ENCODE data around the gene GARIN5A. TPM values are rescaled to one million over a fixed set of nuclear protein-coding genes. Genes with fewer than 3 reads are reported as not detected.

GARIN5A gene
- total and polyA plus RNA-seq, 9 of the 15 experiments (the other 6 are each of a cell fraction or from before 2014, with no cell fraction given) = 0.10 to 0.82 (median 0.23) TPM; not detected in 2

- no peak for TF ChIP-seq VEZF1 (CRISPR knock-in tag; IDR thresholded peaks at IDR 0.05)
- no peak for TF ChIP-seq ELF1 (tag; IDR thresholded peaks at IDR 0.05)
- TF ChIP-seq COPS2 (conservative IDR thresholded peaks at IDR 0.05) = no peak
- TF ChIP-seq TAL1 (IDR thresholded peaks at IDR 0.05) = no peak
- TF ChIP-seq RFX1 (IDR thresholded peaks at IDR 0.05) = no peak; the same call in 1 of the 2 replicates
- no peak for TF ChIP-seq KAT8 (IDR thresholded peaks at IDR 0.05; ENCODE audit: low read depth)
- TF ChIP-seq ZSCAN29 (IDR thresholded peaks at IDR 0.05) = no peak
- no peak for TF ChIP-seq IRF2 (CRISPR knock-in tag; IDR thresholded peaks at IDR 0.05)
- no peak for TF ChIP-seq TSC22D4 (tag; IDR thresholded peaks at IDR 0.05)
- no peak for TF ChIP-seq CTCFL (IDR thresholded peaks at IDR 0.05; ENCODE audit: borderline replicate concordance, insufficient read depth, low read depth, low read length, poor library complexity, severe bottlenecking)
- no peak for TF ChIP-seq HINFP (tag; conservative IDR thresholded peaks at IDR 0.05; ENCODE audit: low read depth)
- TF ChIP-seq AFF1 (IDR thresholded peaks at IDR 0.05; ENCODE audit: low read depth in 1 of 2, partially characterized antibody in 2 of 2) = no peak
- 0 out of 2 replicates have a peak, but pooled peaks have one; percentile 13 for TF ChIP-seq TFAP4 (CRISPR knock-in tag; IDR thresholded peaks at IDR 0.05; ENCODE audit: borderline replicate concordance)
- no peak for TF ChIP-seq CBX8 (IDR thresholded peaks at IDR 0.05; ENCODE audit: borderline replicate concordance, extremely low read depth, low read depth, low read length, poor library complexity, severe bottlenecking)
- TF ChIP-seq ARNT (IDR thresholded peaks at IDR 0.05) = no peak
- no peak for TF ChIP-seq U2AF2 (optimal IDR thresholded peaks at IDR 0.05; ENCODE audit: low read depth, low read length)
These were observed 59.3 kb downstream of the GARIN5A start (continued) for GRCh38 chr19:50417111-50418081.
